ENCODE measurements around the gene SELPLG.
"Not testable (repeated sequence)": the region's sequence is repeated elsewhere in the genome, so short reads cannot be mapped to it uniquely, and the experiment has no call there.

The SELPLG gene

GRCh38 chr12:108654622-108655021 is 20.9 kb upstream of the SELPLG start:
- DNase-seq = not testable (repeated sequence)

DNA sequence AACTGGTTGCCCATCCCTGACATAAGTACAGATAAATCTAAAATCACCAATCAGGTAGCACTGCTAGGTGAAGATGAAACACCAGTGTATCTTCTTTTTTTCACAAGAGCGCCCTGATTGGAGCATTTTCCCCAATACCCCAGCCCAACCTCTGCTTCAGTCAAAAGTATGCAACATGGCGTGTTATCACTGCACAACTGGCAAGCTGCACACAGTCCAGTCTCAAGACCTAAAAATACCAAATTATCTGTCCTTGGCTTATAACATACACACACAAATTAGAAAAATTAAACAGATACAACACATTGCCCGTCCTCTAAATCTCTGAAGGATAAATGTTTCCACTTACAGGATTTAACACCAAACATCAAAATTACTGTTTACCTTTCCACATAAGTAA is 20.2 kb upstream of the SELPLG start:
- DNase-seq = no peak

DNA sequence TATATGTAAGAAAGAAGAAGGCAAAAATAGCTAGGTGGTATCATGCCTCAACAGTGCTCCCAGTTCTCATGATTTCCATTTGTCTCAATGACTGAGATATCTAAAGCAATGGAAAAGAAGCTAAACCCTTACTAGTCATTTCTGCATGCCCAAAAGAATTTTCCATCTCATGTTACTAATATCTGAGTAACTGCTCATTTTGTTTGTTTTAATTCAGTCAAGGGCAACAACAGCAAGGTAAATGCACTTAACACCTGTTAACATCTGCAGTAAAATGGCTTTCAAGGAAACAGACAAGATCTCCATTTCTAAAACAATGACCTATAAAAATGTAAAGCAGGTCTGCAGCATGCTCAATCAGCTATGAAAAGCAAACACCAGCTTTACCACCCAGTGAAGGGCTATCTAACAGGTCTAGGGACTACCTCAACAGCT is 19.4 kb upstream of the SELPLG start:
- no peak for DNase-seq

GRCh38 chr12:108650083-108650482 is 16.4 kb upstream of the SELPLG start:
- no peak for DNase-seq

DNA sequence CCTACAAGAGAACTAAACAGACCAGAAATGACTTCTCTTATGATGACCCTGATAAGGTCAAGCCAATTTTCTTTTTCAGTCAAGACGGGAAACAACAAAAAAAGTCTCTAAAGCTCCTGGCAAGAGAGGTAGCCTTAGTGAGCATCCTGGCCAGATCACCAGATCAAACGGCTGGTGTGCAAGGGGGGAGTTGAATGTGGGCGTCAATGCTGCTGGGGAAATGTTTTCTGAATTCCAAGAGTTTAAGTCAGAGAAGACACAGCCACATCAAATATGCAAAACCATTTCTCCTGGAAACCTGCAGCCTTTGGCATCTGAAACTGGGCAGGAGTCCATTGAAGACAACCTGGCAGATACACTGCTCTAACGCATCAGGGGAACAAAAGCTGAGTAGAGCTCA is 16.0 kb upstream of the SELPLG start:
- DNase-seq = no peak

DNA sequence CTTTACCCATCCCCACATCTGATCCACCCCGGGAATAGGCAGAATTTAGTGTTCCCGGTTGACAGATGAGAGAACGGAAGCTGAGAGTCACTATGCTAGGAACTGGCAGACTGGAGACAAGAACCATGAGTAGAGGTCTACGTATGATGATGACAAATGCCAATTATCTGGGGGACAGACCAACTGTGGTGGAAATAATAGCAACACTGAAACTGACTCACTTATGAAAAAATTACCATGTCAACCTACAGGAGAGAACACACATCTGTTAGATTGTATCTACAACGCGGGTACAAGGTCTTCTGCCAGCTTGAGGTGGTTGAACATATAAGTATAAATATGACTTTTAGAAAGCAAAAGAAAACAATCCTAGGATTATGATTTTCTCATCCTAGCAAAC is 15.4 kb upstream of the SELPLG start:
- no peak for DNase-seq

DNA sequence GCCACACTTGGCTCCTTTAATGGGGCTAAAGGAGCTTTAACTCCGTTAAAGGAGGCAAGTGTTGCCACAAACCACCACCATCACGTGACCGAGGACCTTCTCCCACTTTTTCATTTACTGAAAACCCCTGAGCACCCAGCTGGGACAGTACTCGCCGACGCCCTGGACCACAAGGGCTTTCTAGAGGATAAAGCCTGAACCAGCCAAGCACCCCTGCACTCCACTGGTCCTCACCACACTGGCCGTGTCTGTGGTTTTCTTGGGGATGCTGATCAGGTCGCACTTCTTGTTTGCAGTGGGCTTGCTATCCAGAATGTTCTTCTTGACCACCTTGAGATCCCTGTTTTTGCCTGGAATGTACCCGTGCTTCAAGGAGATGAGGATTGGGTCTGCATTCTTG is 14.7 kb upstream of the SELPLG start:
- DNase-seq = no peak

GRCh38 chr12:108647585-108648287 is 14.0 kb upstream of the SELPLG start:
- no peak for DNase-seq

DNA sequence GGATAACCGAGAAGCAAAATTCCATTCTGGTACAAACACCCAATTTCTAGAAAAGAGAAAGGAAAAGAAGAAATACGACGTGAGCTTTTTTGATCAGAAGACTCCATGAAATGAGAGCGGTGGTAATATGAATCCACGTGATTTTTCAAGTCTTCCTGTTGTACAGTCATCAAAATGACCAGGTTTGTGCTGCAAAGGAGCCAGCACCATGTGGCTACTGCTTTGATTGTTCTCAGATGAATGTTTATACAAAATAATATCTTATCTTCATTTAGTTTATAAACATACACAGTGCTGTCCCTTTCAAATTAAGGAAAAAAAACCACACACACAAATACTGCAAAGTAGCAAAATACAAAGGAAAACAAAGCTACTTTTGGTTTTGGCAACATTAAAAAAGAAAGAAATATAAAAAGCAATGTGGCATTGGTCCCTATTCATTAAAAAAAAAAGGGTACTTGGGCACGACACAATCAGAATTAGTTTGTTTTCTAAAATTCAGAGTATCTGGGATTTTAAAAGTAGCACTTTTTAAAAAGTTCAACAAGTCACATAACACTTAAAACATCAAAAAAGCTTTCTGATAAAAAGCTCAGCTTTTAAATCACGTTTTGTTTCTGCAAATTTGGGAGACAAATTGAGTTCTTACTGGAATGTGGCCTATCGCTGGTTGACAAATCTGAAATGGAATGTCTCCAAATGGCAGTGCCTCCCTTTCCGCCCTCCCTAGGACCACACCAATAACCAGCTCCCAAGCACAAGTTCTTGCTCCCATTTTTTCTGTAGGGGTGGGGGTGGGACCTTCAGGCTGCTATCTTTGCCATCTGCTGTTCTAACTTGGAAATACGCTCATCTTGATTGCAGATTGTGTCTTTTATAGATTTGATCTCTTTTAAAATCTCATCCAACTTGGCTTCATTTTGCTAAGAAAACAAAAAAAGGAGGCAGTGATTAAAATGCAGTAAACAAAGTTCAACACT is 13.2 kb upstream of the SELPLG start:
- no peak for DNase-seq

DNA sequence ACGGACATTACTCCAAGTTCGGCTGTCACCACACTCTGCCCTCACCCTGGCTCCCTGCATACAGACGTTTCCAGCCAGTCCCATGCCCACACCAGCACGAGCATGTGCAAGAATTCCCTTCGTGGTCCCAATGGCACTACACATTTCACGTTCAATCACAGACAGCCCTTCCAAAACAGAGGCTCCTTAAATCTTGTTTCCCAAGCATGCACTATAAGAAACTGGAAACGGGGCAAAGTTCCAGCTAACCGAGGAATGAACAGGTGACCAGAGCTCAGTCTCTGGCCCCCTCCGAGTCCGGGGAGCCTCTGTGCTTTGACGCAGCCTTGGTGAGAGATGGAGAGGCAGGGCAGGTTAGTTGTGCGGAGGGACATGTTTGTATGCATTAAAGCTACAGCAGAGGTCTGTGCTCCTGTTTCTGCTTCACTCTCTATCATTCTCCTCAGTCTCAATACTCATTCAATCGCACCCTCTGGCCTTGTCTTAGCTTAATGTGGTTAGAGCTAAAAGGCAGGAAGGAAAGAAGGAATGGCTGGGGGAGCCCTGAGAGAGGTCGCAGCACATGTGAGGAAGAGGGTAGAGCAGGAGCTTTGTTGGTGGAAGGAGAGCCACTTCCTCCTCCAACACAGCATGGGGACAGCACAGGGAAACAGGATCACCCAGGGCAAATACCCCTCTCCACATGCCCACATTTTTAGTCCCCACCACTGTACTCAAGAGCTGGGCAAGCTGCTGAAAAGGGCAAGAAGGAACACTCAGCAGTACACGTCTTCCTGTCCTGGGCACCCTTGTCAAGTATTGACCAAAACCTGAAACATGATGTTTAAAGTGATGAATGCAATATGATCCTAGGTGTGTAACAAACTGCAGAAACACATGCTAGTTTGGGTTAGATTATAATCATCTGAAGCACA is 12.2 kb upstream of the SELPLG start:
- no peak for DNase-seq

DNA sequence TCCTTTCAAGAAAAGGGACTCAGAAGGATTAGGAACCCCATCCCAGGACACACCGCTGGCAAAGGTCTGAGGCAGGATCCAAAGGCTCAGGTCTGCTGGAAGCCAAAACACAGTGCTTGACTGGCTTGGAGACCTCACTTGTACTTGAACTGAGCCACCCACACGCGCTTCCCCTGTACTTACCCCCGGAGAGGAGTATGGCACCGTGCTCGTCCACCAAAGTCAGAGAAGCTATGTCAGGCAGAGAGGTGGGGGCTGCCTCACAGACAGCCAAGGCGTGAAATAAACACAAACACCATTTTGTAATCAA is 11.1 kb upstream of the SELPLG start:
- no peak for DNase-seq

DNA sequence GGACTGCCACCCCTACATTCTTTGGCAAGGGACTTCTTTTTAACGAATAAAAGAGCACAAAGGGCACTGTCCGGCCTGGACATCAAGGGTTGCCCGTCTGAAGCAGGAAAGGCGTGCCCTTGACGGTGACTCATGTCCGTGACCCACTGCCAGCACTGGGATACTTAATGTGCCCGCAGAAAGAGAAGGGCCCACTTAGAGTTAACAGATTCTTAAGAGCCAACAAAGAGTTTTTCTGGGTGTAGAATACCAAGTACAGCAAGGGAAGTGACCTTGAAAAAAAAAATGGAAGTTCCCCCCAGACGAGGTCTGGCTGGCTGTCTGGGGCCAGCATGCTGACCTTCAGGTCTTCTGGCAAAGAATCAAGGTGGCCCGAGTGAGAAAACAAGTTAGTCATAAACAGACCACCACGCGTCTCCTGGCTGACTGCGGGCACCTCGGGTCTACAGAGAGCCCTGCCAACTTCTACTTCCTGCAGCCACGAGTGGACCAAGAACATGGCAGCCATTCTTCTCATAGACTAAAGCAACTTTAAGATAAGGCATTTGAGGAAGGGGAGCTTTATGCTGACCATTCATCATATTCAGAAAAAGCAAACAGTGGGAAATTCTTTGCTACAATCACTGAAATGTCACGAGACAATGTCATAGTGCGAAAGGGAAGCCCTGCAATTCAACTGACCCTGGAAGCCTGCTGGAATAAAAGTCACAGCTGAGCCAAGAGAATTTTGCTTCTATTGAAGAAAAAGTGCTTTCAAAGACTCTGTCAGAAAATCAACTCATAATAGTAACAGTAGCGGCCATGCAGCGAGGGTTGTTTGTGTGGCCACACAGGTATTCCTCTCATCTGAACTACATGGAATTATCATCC is 10.5 kb upstream of the SELPLG start:
- DNase-seq = no peak

- DNase-seq = no peak
Measured at GRCh38 chr12:108642899-108643654, 9.4 kb upstream of the SELPLG start.

- no peak for DNase-seq
Measured at GRCh38 chr12:108642269-108642870, 8.7 kb upstream of the SELPLG start.

DNA sequence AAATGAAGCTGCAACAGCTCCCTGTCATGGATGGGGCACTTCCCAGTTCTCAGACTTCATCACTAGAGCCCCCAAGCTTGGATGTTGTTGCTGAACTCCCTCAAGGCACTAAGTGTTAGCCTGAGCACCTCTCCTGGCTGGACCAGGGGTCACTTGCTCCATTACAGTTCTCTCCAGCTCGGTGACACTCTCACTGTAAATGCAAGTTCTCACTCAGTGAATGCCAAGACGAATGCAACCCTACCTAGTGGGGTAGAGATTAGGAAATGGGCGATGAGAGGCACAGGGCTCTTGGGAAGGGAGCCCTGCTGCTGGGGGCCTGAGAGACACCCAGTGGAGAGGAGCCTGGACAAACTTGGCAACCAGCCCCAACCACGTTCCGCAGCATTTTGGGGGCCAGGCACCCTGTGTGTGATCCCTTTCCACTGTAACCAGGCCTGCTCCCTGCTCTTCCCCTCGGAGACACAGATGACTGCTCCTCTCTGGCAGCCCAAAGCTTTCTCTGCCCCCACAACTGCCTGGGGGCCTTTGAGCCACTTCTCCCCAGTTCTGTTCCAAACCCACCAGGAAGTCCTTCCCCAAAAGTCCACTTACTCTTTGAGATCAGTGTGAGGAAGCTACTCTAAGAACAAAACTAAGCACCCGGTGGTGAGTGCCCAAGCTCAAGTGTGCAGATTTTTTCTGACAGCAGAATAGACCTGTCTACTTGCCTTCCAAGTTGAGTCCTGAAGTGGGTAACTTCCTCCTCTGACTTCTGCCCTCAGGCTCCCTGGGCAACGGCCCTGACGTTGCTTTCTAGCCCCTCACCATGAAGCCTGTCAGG is 8.0 kb upstream of the SELPLG start:
- DNase-seq = no peak

DNA sequence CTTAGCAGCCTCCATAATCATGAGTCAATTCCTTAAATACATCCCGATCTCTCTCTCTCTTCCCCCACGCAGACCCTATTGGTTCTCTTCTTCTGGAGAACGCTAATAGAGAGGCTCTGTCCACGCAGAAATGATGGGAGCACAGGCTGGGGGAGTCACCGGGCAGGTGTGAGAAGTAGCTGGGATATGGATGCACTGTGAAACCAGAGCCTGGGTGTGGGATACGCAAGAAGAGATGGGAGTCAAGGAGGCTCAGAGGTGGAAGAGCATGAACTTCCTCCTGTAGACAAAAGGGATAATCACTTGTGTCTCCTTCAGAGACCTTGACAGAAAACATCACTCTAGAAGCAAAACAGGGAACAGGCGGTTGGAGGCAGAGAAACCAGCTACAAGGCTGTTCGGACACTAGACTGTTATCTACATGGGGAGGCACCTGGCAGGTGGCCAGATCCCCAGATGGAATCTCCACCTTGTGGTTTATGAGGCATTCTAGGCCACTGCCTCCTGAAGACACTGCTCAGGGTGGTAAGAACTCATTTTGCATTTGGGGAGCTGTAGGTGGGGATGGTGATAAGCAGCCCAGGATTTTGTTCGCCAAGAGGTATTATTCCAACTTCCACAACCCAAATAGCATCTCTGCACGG is 7.2 kb upstream of the SELPLG start:
- DNase-seq = no peak

GRCh38 chr12:108638997-108639822 is 5.5 kb upstream of the SELPLG start:
- no peak for DNase-seq

DNA sequence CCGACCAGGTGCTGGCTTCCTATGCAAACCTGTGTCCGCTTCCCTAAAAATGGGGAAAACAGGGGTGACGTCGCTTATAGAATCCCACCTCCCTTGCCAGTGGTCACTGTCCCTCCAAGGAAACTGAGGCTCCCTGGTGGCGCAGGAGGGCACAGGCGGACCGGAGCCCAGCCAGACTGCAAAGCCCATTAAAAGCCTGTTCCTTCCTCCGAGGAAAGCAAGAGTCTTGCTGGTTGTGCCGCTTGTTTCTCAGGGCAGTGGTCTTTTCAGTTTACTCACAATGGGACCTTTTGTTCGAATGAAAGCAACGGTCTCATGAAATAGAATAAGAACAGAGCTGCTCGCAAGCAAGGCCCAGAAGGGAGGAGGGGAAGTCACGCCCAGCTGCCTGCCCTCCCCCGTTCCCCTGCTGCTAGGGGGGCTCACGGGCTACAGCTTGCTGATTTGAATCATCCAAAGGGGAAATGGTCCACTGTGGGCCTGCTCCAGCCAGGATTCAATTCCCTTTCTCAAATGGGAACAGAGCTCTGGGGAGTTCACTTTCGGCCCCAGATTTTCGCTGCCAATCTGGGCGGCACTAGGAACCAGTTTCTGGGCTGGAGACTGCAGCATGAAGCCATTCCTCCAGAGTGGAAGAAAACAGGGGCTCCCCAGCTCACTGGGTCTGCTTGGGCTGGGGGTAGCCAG is 4.6 kb upstream of the SELPLG start:
- DNase-seq = no peak

Measured in stimulated activated CD4-positive, alpha-beta T cell treated with anti-CD3 and anti-CD28 coated beads, Interleukin-4, amount 100 ng/mL, for 4 hours (primary cell).